ENCODE data around the gene PNPT1.
"Not testable (repeated sequence)": the region's sequence is repeated elsewhere in the genome, so short reads cannot be mapped to it uniquely, and the experiment has no call there.

Gene PNPT1

GRCh38 chr2:55598056-55598795, 95.4 kb downstream of the PNPT1 start:
- DNase-seq (ENCODE audit: low read depth in 2 of 2) = no peak

GRCh38 chr2:55596795-55597194, 96.8 kb downstream of the PNPT1 start:
- DNase-seq (ENCODE audit: low read depth in 2 of 2) = not testable (repeated sequence)

GRCh38 chr2:55595536-55595935, 98.1 kb downstream of the PNPT1 start:
- no peak for DNase-seq (ENCODE audit: low read depth in 2 of 2)

- no peak for DNase-seq (ENCODE audit: low read depth in 2 of 2)
Observed at GRCh38 chr2:55592130-55592529, 101.5 kb downstream of the PNPT1 start.

GRCh38 chr2:55590810-55591440, 102.7 kb downstream of the PNPT1 start:
- no peak for DNase-seq (ENCODE audit: low read depth in 2 of 2)

- no peak for DNase-seq (ENCODE audit: low read depth in 2 of 2)
Observed at GRCh38 chr2:55585451-55586080, 108.1 kb downstream of the PNPT1 start.

Measured in stimulated activated CD8-positive, alpha-beta memory T cell treated with anti-CD3 and anti-CD28 coated beads, Interleukin-2, amount 100 ng/mL, for 48 hours (primary cell).